Measurements from ENCODE around the gene SOX10.
"Not testable (repeated sequence)": the region's sequence is repeated elsewhere in the genome, so short reads cannot be mapped to it uniquely, and the experiment has no call there.

GRCh38 chr22:37947142-37947795, 37.1 kb downstream of the SOX10 start:
- TF ChIP-seq EP300, CTCF (IDR thresholded peaks at IDR 0.05): not testable (repeated sequence)

Measured in tibial nerve (tissue), 4 donors.